Activated gamma-delta T cell (primary cell): ENCODE results near the gene KLRB1.
"Not testable (repeated sequence)": the region's sequence is repeated elsewhere in the genome, so short reads cannot be mapped to it uniquely, and the experiment has no call there.

Experiments
- DNase-seq: peaks from one replicate; lab custom pipeline; 2025; lab: John Stamatoyannopoulos, UW

Gene KLRB1

DNA sequence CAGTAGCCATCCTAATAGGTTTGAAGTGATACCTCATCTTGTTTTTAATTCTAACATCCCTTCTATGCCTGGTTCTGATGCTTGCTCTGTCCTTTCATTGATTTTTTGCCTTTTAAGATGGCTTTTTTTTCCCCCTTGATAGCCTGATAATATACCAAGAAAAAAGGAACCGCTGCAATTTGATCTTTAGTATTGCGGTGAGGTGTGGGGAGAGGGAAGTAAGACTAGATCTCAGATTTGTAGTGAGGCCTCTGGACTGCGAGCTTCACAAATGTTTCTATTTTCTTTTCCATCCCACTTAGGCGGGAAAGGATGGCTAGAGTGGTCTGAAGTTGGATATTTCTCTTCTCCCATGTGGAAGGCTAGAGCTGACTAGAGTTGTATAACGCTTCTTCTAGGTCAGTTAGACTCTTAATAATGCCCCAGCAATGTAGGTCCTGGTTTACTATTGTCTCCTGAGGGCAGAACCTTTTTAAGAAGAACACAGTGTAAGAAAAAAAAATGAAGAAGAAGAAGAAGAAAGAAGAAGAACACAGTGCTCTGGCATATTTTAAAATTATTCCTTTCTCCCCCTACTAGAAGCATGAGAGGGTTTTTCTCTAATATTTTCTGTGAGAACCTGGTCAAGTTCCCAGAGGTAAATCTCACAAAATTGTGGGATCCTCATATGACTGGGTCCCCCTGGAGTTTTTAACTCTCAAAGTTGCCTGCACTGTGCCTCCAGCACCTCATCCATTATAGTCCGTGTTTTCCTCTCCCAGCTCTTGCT is 11.9 kb upstream of the KLRB1 start:
- no peak for DNase-seq

DNA sequence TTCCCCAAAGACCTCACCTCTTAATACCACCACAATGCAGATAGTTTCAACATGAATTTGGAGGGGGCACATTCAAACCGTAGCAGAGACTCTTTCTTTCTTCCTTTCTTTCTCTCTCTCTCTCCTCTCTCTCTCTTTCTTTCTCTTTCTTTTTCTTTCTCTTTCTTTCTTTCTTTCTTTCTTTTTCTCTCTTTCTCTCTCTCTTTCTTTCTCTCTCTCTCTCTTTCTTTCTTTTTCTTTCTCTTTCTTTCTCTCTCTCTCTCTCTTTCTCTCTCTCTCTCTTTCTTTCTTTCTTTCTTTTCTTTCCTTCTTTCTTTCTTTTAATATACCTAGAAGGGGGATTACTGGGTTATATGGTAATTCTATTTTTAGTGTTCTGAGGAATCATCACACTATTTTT is 11.2 kb upstream of the KLRB1 start:
- not testable (repeated sequence) for DNase-seq

DNA sequence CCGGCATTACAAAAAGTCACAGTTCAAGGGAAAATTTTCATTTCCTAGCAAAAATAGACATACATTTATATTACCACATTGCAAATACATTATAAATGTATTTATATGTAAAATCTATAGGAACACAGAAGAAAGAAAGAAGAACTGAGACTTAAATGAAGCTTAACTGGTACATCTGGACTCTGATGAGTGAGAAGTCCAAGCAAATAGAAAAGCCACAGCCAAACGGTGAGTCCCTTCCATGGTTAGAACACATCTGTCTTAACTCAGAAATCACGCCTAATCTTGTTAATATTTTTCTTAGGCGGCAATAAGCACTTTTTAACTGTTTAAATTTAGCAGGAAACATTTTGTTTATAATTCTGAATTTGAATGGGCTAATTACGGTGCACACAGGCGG is 9.4 kb upstream of the KLRB1 start:
- DNase-seq = no peak

DNA sequence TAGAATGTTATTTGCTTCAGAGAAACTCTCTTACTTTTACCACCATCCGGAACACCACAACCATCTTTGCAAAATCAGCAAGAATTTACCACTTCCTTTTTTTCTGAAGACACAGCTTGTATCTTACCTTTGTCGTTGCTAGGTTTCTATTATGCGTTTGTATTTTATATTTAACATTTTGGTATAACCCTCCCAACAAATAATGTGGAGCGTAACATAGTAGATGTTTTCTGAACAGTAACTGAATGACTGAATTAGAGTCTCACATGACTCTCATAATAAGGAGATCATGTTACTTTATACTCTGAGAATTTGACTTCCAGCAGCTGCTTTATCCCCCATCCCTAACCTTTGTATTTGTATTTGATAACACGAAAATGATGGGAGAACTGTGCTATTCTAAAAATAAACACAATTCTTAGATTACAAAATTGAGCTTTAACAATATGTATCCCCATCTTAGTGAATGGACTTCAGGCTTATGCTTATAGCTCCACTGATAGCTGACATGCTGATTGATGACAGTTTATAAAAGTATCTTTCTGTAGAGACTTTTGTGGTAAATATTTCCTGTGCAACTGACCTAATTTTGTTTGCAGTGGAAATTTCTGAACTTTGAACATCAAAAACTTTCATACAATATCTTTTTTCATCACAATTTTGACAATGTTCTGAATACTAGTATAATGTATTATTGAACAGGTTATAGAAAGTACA is 7.9 kb upstream of the KLRB1 start:
- DNase-seq = no peak

DNA sequence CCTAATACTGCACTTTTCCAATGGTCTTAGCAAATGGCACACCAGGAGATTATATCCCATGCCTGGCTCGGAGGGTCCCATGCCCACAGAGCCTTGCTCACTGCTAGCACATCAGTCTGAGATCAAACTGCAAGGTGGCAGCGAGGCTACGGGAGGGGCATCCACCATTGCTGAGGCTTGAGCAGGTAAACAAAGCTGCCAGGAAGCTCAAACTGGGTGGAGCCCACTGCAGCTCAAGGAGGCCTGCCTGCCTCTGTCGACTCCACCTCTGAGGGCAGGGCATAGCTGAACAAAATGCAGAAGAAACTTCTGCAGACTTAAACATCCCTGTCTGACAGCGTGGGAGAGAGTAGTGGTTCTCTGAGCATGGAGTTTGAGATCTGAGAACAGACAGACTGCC is 2.9 kb upstream of the KLRB1 start:
- DNase-seq = not testable (repeated sequence)

DNA sequence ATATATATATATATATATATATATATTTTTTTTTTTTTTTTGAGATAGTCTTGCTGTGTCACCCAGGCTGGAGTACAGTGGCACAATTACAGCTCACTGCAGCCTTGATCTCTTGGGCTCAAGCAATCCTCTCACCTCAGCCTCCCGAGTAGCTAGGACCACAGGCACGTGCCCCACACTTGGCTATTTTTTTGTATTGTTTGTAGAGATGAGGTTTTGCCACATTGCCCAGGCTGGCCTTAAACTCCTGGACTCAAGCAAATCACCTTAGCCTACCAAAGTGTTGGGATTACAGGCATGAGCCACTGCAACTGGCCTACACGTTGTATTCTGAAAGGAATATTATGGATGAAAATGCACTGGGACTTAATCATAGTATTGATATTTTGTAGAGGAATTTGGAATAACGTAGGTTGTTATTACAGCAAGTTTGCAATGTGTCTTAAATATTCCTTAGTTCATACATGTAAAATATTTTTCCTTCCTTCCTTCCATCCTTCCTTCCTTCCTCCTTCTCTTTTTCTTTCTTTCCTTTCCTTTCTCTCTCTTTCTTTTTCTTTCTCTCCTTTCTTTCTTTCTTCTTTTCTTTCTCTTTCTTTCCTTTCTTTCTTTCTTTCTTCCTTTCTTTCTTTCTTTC is 862 bp downstream of the KLRB1 start:
- DNase-seq = no peak

DNA sequence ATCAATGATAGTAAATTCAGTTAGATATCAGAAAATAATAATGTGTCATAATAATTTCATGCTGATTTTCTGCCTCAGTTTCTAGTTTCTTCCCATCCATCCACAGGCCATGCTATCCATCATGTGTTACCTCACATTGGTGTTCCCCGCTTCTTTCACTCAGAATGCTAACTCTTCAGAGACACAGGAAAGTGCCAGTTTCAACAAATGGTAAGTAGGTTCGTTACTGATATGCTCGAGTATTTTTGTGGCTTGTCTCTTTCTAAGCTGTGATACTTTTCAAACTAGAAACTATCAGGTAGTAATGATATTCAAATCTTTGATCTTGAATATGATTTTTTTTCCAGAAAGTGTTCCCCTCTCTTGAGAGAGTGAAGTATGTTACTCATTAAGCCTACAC is 1.5 kb downstream of the KLRB1 start:
- no peak for DNase-seq

DNA sequence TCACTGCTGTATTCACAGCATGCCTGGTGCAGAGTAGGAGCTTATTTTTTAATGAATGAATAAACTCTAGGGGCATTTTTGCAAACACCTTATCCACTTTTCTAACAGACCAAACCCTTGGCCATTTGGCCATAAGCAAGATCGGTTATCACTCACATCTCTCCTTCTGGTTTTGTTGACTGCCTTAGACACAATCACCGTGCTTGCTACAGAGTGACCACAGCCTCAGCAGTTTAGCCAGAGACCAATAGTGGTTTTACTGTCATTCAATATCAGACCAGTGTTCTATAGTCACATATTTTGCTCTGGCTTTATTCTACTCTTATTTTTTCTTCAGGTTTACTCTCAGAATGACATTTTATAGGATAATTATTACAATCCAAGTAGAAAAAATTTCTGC is 2.2 kb downstream of the KLRB1 start:
- DNase-seq = no peak

DNA sequence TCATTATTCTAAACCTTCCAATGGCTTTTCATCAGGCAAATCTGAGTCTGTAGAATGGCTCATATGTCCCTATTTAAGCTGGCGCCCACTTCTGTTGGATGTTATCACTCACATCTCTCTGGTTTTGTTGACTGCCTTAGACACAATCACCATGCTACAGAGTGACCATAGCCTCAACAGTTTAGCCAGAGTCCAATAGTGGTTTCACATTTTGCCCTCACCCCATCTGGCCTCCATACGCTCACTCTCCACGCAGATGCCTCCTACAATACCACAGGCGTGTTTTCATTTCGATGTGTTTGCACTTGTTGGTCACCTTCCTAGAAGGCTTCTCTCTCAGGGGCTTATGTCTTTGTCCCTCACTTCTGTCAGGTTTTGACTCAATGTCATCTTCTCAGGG is 3.4 kb downstream of the KLRB1 start:
- no peak for DNase-seq

DNA sequence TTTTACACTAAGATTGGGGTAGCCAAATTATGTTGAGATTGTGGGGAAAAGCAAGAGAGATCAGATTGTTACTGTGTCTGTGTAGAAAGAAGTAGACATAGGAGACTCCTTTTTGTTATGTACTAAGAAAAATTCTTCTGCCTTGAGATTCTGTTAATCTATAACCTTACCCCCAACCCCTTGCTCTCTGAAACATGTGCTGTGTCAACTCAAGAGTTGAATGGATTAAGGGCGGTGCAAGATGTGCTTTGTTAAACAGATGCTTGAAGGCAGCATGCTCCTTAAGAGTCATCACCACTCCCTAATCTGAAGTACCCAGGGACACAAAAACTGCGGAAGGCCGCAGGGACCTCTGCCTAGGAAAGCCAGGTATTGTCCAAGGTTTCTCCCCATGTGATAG is 7.3 kb downstream of the KLRB1 start:
- DNase-seq = not testable (repeated sequence)

DNA sequence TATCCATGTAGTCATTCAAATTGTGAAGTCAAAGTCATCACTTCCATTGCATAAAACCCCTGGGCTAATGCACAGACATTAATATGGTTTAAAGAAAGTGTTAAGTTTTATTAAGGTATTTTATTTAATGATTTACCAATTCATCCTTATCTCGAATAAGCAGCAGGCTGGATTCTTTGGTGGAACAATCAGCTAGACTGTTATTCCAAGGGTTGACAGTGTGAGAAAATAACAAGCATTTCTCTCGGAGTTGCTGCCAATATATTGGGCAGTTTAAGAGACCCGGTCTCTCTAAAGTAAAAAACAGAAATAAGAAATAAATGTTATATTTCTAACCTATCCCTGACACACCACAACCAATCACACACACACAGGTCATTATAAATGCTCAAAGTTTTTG is 9.4 kb downstream of the KLRB1 start:
- no peak for DNase-seq

DNA sequence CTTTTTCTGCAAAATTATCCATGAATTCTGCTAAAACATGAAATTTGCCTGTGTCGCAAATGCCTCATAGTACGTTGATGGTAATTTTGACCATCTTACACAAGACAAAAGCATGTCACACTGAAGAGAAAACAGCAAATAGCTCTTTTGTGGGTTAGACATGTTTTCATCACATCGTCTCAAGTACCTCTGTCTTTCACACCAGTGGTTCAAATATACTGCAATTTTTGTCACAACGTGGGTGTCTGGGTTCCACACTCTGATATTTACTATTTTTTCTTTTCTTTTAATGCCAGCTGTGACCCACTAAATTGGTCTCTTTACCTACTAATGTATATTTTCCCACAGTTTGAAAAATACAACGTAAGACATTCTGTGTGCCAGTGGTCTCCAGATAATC is 10.4 kb downstream of the KLRB1 start:
- no peak for DNase-seq

DNA sequence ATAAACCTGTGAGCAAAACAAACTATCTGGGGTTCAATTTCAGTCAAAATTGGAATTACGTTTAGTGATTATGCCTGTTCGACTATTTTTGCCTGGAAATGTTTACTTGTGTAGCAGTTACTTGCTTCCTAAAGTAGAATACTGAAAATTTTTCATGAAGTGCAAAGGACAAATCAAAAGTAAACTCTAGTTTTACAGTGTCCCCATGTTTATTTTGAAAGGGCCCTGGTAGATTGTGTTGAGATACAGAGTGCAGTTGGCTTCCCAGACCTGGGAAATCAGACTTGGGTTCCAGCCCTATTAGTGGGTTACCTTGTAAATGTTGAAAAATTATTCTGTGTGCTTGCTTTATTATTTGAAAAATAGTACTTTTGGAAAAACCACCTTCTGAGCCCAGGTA is 17.3 kb downstream of the KLRB1 start:
- no peak for DNase-seq

DNA sequence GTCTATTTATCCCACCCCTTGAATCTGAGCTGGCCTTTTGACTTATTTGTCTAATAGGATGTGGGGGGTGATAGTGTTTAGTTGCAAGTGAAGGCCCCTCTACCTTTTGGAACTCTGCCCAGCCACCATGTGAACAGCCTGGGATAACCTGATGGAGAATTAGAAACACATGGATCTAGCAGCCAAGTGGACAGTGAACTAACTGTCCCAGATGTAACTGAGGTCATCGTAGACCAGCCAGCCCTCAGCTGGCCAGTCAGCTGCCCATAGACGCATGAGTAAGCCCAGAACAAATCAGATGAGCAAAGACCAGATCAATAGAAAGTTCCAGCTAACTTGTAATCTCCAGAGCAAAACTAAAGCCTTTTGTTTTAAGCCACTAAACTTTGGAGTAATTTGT is 19.0 kb downstream of the KLRB1 start:
- DNase-seq = no peak

DNA sequence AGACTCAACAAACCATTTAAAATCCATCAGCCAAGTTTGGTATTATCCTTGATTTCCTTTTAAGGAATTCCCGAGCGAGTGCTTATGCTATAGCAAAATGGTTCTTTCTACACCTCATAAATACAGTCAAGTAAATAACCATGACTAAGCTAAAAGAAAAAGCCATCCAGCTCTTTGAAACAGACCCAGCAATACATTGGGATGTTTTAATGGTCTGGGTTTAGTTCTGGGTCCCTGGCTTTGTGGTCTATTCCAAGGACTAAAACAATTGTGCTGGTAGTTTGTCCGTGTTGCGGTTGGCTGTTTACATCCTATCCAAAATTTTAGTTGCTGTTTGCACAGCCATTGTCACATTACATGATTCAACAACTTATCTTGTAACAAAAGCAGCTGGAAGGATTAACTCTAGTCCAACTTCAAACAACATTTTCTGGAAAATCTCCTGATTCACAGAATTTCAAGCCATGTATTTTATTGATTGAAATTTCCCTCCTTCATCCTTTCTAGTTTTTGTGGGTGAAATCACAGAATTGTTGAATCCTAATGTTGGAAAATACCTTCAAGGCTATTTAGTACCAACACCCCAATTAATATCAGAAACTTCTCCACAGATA is 19.6 kb downstream of the KLRB1 start:
- DNase-seq = no peak

DNA sequence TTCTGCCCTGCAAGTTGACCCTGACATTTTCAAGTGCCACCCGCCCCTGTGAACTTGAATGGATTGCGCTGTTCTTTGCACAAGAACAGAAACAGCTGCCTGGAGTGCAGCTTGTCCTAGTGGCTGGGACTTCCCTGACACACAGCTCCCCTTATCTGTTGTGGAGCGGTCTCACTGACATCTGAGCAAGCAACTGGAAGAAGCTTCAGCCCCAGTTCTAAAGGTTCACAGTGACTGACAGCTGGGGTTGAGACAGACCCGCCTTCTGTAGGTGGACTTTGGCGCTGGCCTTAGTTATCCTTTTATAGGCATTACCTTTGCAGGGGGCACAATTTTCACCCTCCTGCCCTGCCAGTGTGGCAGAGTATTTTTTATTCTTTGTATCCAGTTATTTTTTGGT is 30.0 kb downstream of the KLRB1 start:
- DNase-seq = not testable (repeated sequence)

DNA sequence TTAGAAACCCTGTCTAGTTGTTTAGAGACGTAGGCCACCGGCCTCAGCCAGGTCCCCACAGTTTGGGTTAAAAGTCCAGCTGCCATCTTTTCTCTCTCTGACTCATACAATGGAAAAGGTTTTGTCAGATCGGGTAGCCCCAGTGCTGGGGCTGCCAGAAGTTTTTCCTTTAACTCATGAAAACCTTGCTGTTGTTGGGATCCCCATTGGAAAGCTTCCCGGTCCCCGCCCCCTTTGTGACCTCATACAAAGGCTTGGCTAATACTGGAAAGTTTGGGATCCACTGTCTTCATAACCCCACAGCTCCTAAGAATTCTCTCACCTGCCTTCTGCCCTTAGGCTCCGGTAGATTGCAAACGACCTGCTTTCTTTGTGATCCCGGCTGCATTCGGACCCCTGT is 40.6 kb downstream of the KLRB1 start:
- DNase-seq = not testable (repeated sequence)

DNA sequence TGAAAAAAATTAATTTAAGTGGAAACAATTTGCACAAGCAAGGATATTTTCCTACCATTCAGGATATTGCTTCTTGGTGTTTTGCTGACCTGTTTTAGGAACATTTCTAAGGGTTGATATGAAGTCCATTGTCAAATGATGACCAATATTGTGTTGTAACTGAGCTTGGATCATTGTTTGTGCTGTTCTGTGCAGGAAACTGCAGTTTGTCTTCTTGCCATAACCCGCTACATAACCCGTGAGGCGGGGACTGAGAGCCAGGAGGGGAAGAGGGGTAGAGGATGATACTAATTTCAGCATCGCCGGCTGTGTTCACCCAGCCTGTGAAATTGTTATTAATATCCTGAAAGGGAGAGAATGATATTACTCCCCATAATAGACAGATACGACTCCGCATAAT is 41.6 kb downstream of the KLRB1 start:
- DNase-seq = not testable (repeated sequence)

DNA sequence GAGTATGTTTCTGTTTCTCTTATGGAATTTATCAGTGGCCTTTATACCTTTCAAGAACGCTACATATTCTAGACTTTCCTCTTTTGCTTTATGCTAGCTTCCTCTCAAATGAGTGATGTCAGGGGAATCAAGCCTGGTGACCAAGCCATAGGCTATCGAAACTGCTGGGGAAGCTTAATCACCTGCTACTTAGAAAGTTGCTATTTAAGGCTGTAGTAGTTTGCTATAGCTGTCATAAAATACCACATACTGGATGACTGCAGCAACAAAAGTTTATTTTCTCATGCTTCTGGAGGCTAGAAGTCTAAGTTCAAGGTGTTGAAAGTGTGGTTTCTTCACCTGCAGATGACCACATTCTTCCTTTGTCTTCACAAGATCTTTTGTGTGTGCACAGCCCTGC is 43.3 kb downstream of the KLRB1 start:
- DNase-seq = not testable (repeated sequence)

DNA sequence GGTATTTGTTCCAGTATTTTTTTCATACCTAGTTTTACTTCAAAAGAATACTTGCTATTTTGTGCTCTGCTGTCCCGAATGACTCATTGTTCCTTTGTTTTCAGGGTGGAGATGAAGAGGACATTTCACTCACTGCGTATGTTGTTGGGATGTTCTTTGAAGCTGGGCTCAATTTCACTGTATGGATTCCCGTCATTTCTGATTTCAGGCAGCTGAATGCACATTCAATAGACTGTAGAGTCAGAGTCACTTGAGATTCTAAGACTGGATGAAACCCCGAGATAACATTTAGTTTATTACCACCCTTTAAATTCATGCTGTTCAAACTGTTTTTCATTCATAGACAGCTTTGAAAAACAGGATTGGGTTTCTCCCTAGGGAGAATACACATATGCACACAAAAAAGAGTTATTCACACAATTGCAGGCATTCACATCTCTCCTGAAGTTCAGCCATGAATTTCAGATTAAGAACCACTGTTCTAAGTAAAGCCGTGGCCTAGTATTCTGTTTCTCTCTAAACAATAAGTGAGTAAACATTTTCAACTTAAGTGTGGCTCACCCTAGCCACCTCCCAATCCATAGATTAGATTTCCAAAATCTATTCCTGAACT is 44.8 kb downstream of the KLRB1 start:
- DNase-seq = not testable (repeated sequence)

DNA sequence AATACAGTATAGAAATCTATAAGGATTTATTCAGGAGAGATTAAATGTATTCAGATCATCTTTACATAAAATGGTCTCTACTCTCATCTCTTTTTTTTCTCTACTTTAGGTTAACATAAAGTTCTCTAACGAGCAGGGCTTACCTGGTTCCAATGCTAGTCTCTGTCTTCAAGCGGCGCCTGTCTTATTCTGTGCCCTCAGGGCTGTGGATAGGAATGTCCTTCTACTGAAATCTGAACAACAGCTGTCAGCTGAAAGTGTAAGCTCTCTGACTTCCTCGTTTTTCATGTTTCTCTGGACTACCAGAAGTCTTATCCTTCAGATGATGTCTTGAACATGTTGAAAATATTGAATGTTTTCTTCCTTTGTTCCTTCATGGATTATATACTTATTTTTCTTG is 62.2 kb downstream of the KLRB1 start:
- not testable (repeated sequence) for DNase-seq
